HG03457 (cell line): ENCODE data around the gene PDE9A.

ENCODE experiments used
- ATAC-seq: cut with Tn5 transposase; IDR thresholded peaks from one replicate; pipeline ENCODE4 v1.9.1; 2021; ENCODE audit warnings: moderate number of reproducible peaks; ENCODE audit not compliant: unreplicated experiment

Gene PDE9A

GRCh38 chr21:42815217-42815616 is 161.8 kb downstream of the PDE9A start:
- no peak for ATAC-seq

GRCh38 chr21:42818328-42818749 is 164.9 kb downstream of the PDE9A start:
- no peak for ATAC-seq

- no peak for ATAC-seq
These were observed 166.6 kb downstream of the PDE9A start for GRCh38 chr21:42819861-42820615.

- ATAC-seq: no peak
These were observed 167.4 kb downstream of the PDE9A start for GRCh38 chr21:42820616-42821465.
